VCaP (cell line): ENCODE results near the gene GPR173.

Experiments used
- H3K27ac ChIP-seq: fragments of 450-650 bp; 2 replicates; pipeline ENCODE4 v1.5.1; 2017
- CTCF ChIP-seq: fragments of 450-650 bp; conservative IDR thresholded peaks from 2 replicates; pipeline ENCODE4 v1.5.1; 2017; ENCODE audit warnings: mild to moderate bottlenecking, moderate library complexity

The GPR173 gene

GRCh38 chrX:53078943-53079342 lies 30.4 kb downstream of the GPR173 start:
- no peak for TF ChIP-seq CTCF

GRCh38 chrX:53080628-53081580 lies 32.3 kb downstream of the GPR173 start:
- TF ChIP-seq CTCF: no peak
- no peak overlapping the region; the same call in 1 of the 2 replicates for H3K27ac ChIP-seq

More at GRCh38 chrX:53078943-53079342, 30.4 kb downstream of the GPR173 start:
- no peak overlapping the region for H3K27ac ChIP-seq

- H3K27ac ChIP-seq: peak within 1 kb of the TSS; percentile 41
- TF ChIP-seq CTCF: no peak
Measured at GRCh38 chrX:53081925-53082772, 33.6 kb downstream of the GPR173 start, which contains the start of gene TSPYL2. TSPYL2 (plus strand) TSS chrX:53082367; CDS start chrX:53082499, 132 bp downstream.

- no peak for TF ChIP-seq CTCF
- H3K27ac ChIP-seq: peak overlapping the region; percentile 41; the same call in 1 of the 2 replicates
Measured at GRCh38 chrX:53082773-53083616, 34.4 kb downstream of the GPR173 start.

GRCh38 chrX:53084043-53084570 lies 35.5 kb downstream of the GPR173 start:
- no peak for TF ChIP-seq CTCF

GRCh38 chrX:53084863-53085262 lies 36.3 kb downstream of the GPR173 start:
- TF ChIP-seq CTCF: no peak

More at GRCh38 chrX:53084043-53084570, 35.5 kb downstream of the GPR173 start:
- no peak overlapping the region for H3K27ac ChIP-seq

More at GRCh38 chrX:53084863-53085262, 36.3 kb downstream of the GPR173 start:
- H3K27ac ChIP-seq: no peak overlapping the region
